GM12878 (cell line): ENCODE results near the gene HAND1. TPM values are rescaled to one million over a fixed set of nuclear protein-coding genes. Genes with fewer than 3 reads are reported as not detected.
A peak's percentile ranks its signal among the peaks of the same experiment; 100 is the strongest.

ENCODE experiments used
- ATAC-seq: fragments of 200-7000 bp; cut with Tn5 transposase; 3 replicates; pipeline ENCODE4 v1.9.1; 2020; ENCODE audit warnings: mild to moderate bottlenecking, moderate library complexity
- BruUV-seq: library from RNA; stranded (reverse); fragments of 400-500 nt; replicated peaks from 2 replicates; lab custom pipeline; 2021; lab: Mats Ljungman, UMichigan
- CTCF ChIA-PET: fragments of 300-600 bp; sonication (Branson Sonifier 250); formaldehyde crosslinking; extraction: SDS; loops from one replicate; lab custom pipeline; 2021; ENCODE audit warnings: inconsistent platforms; lab: Yijun Ruan, JAX
- POLR2A ChIA-PET: fragments of 350-600 bp; formaldehyde crosslinking; extraction: SDS; loops from one replicate; lab custom pipeline; 2021; ENCODE audit warnings: inconsistent platforms; lab: Charles Lee
- RAD21 ChIA-PET: fragments of 300-600 bp; sonication (Branson Sonifier 250); formaldehyde crosslinking; loops from one replicate; lab custom pipeline; 2023; ENCODE audit warnings: antibody characterized with exemption; ENCODE audit not compliant: unreplicated experiment; lab: Charles Lee
- SMC1A ChIA-PET: fragments of 300-600 bp; sonication (Branson Sonifier 250); formaldehyde crosslinking; loops from one replicate; lab custom pipeline; 2023; ENCODE audit not compliant: unreplicated experiment, uncharacterized antibody; lab: Charles Lee
- DNase-seq: peaks from one replicate; pipeline ENCODE4 v3.0.0-alpha.2; 2011; ENCODE audit warnings: low read depth, low spot score
- FAIRE-seq: peaks from 3 replicates; lab custom pipeline; 2011; peaks lifted over from hg19 to GRCh38; lab: Jason Lieb, UNC
- H2AFZ ChIP-seq: 2 replicates; pipeline ENCODE4 v1.6.0; 2011; ENCODE audit warnings: low read depth, low read length, control low read depth; ENCODE audit not compliant: control insufficient read depth
- H3K27ac ChIP-seq: 2 replicates; pipeline ENCODE4 v1.5.1; 2011; ENCODE audit warnings: control low read depth; ENCODE audit not compliant: control insufficient read depth, insufficient read depth
- H3K27me3 ChIP-seq, 2 experiments: replicated peaks in 1 of 2; 2 replicates each; pipeline versions ENCODE4 v1.6.0 to v1.6.1; 2011; ENCODE audit warnings: low read length in 1 of 2; ENCODE audit not compliant: control insufficient read depth in 2 of 2, insufficient read depth in 2 of 2
- H3K36me3 ChIP-seq, 2 experiments: 2 replicates each; pipeline ENCODE4 v1.5.1; 2011; ENCODE audit warnings: low read length in 1 of 2; ENCODE audit not compliant: control insufficient read depth in 2 of 2, insufficient read depth in 2 of 2
- H3K4me1 ChIP-seq: 2 replicates; pipeline ENCODE4 v1.6.1; 2011; ENCODE audit warnings: mild to moderate bottlenecking, low read length, moderate library complexity, mixed read lengths; ENCODE audit not compliant: control insufficient read depth, insufficient read depth
- H3K4me2 ChIP-seq: 2 replicates; pipeline ENCODE4 v1.6.0; 2011; ENCODE audit warnings: control low read depth; ENCODE audit not compliant: control insufficient read depth, insufficient read depth
- H3K4me3 ChIP-seq: fragments of 200-600 bp; sonication (generic); 2 replicates; pipeline ENCODE4 v1.5.1; 2016
- H3K79me2 ChIP-seq: 2 replicates; pipeline ENCODE4 v1.6.0; 2011; ENCODE audit warnings: low read length; ENCODE audit not compliant: control insufficient read depth, insufficient read depth
- H3K9ac ChIP-seq: 2 replicates; pipeline ENCODE4 v1.8.0; 2011; ENCODE audit warnings: low read length, control low read depth, mixed read lengths; ENCODE audit not compliant: control insufficient read depth, insufficient read depth
- H3K9me3 ChIP-seq: replicated peaks from 3 replicates; pipeline ENCODE4 v1.5.1; 2011; ENCODE audit warnings: mild to moderate bottlenecking, low read length; ENCODE audit not compliant: control insufficient read depth, insufficient read depth
- H4K20me1 ChIP-seq: 2 replicates; pipeline ENCODE4 v1.6.0; 2011; ENCODE audit not compliant: control insufficient read depth, insufficient read depth
- BCL3 ChIP-seq: IDR thresholded peaks from 2 replicates; pipeline ENCODE4 v1.6.1; 2011; ENCODE audit warnings: borderline replicate concordance, low read depth, mild to moderate bottlenecking, moderate library complexity, low read length; ENCODE audit not compliant: insufficient read depth, poor library complexity, severe bottlenecking
- CBX5 ChIP-seq: sonication (generic); IDR thresholded peaks from 2 replicates; pipeline ENCODE4 v1.6.1; 2016; ENCODE audit warnings: low read depth, moderate library complexity, mild to moderate bottlenecking, inconsistent platforms
- E2F4 ChIP-seq: IDR thresholded peaks from 2 replicates; pipeline ENCODE4 v1.6.1; 2012; ENCODE audit warnings: low read depth, low read length, improper control_type of control experiment
- EP300 ChIP-seq, 2 experiments: fragments of 150-350 bp in 1 of 2; IDR thresholded peaks; 2 replicates each; pipeline ENCODE4 v1.6.1; 2011 to 2012; ENCODE audit warnings: low read depth in 2 of 2, low read length in 2 of 2, borderline replicate concordance in 1 of 2, improper control_type of control experiment in 1 of 2, inconsistent platforms in 1 of 2; ENCODE audit not compliant: control insufficient read depth in 1 of 2
- FOS ChIP-seq: IDR thresholded peaks from 3 replicates; pipeline ENCODE4 v1.6.1; 2011; ENCODE audit warnings: borderline replicate concordance; ENCODE audit not compliant: insufficient read length; ENCODE audit errors: extremely low read depth
- HDGF ChIP-seq: fragments of 450-650 bp; IDR thresholded peaks from 2 replicates; pipeline ENCODE4 v1.6.1; 2016; ENCODE audit warnings: antibody characterized with exemption
- IKZF2 ChIP-seq, 2 experiments: fragments of 450-650 bp; IDR thresholded peaks; 2 replicates each; pipeline ENCODE4 v1.6.1; 2017; ENCODE audit warnings: mild to moderate bottlenecking in 2 of 2, moderate library complexity in 2 of 2
- MAX ChIP-seq: IDR thresholded peaks from 2 replicates; pipeline ENCODE4 v1.6.1; 2012; ENCODE audit warnings: low read depth, low read length, improper control_type of control experiment
- RELA ChIP-seq: fragments of 450-650 bp; IDR thresholded peaks from 2 replicates; pipeline ENCODE4 v1.8.0; 2014; ENCODE audit warnings: borderline replicate concordance; ENCODE audit not compliant: partially characterized antibody
- ZBTB4 ChIP-seq: fragments of 450-650 bp; formaldehyde crosslinking; IDR thresholded peaks from 2 replicates; pipeline ENCODE4 v1.4.0; 2022; ENCODE audit warnings: mild to moderate bottlenecking, moderate library complexity
- ZBTB40 ChIP-seq: fragments of 450-650 bp; IDR thresholded peaks from 2 replicates; pipeline ENCODE4 v1.6.1; 2016; ENCODE audit warnings: mild to moderate bottlenecking, moderate library complexity, borderline replicate concordance
- WGBS: methylation state at CpG from one replicate; pipeline ENCODE4 v1.1.6; 2016; ENCODE audit warnings: low lambda C conversion rate; ENCODE audit not compliant: insufficient replicate concordance, insufficient coverage; ENCODE audit errors: missing lambda C conversion rate; 5-methylcytosine and 5-hydroxymethylcytosine counted together
- in situ Hi-C: fragments of 300-500 bp; cut with MboI; formaldehyde crosslinking; loops from 9 replicates; pipeline ENCODE4 v1.14.3; 2018; ENCODE audit warnings: mixed read lengths
- intact Hi-C: fragments of 100-400 bp; cut with micrococcal nuclease; formaldehyde crosslinking; loops from one replicate; pipeline ENCODE4 v1.14.2; 2022; ENCODE audit not compliant: unreplicated experiment
- polyA plus RNA-seq, 11 experiments: library from polyadenylated mRNA; depleted of rRNA in 4 of 11; unstranded in 6 of 11; stranded (reverse) in 5 of 11; fragments of >200 nt; fragmentation: Nextera tagmentation in 4 of 11; fragmentation: Illumina TruSeq in 1 of 11; extraction: Ambion mirVana in 4 of 11; extraction: Trizol in 1 of 11; gene quantifications; 1 replicate in 1 of 11; 2 replicates in 10 of 11; pipeline versions ENCODE4 v1.2.1 to v1.2.3, GENCODE V29; 2011 to 2016; ENCODE audit warnings: inconsistent platforms in 2 of 11, missing spikeins in 2 of 11, low read depth in 1 of 11
- total RNA-seq, 4 experiments: library from RNA; depleted of rRNA in 3 of 4; stranded (reverse); fragments of >200 nt in 3 of 4; fragmentation: Illumina TruSeq in 1 of 4; extraction: Trizol in 1 of 4; gene quantifications; 2 replicates each; pipeline versions ENCODE4 v1.2.1 to v1.2.3, GENCODE V29; 2013 to 2021

Gene HAND1
- total and polyA plus RNA-seq, 10 of the 15 experiments (the other 5 are each of a cell fraction or from before 2014, with no cell fraction given) = 0.06 to 0.41 (median 0.27) TPM; not detected in 4

- ChIA-PET CTCF (interaction anchor here (0.6 to 1.3 kb wide), 3 partner anchors 23 to 168 kb away, joined by 3 to 4 read pairs (median 3); no protein-coding TSS in a partner anchor), POLR2A (no interaction called here), RAD21 (no interaction called here), SMC1A (interaction anchor here (1.5 kb wide), 1 partner anchor 13 kb away, joined by 3 read pairs; no protein-coding TSS in a partner anchor)
- H3K36me3 ChIP-seq = no peaks in the 10 kb centered on the region
- H3K27me3 ChIP-seq = peaks cover 44 to 61% of the 10 kb centered on the region in 2 experiments
- no peaks in the 10 kb centered on the region for H3K79me2 ChIP-seq
- DNase-seq = no peak
- H3K4me2 ChIP-seq = peak overlapping the region; percentile 30; the same call in 1 of the 2 replicates
- peak; percentile 63 for ATAC-seq
- BruUV-seq = no TSS peak
- no peaks in the 10 kb centered on the region; the same call in none of the 3 replicates for H3K9me3 ChIP-seq
- WGBS = 43% methylated on average over 31 of the region's 31 CpGs
- intact Hi-C loops = no loop called here
- peaks cover 6% of the 10 kb centered on the region; the same call in 1 of the 2 replicates for H3K4me1 ChIP-seq
- H3K9ac ChIP-seq = no peak overlapping the region
- H4K20me1 ChIP-seq = no peaks in the 10 kb centered on the region
- FAIRE-seq = no peak
- in situ Hi-C loops = no loop called here
- H3K27ac ChIP-seq = no peak overlapping the region
- no peak overlapping the region for H2AFZ ChIP-seq
- no peak overlapping the region for H3K4me3 ChIP-seq
- TF ChIP-seq ZBTB40 (no peak), E2F4 (no peak), BCL3 (no peak), EP300 (IDR thresholded peaks at IDR 0.05; ENCODE audit: borderline replicate concordance in 1 of 2, control insufficient read depth in 1 of 2, low read depth in 2 of 2, low read length in 2 of 2) (no peak), IKZF2 (IDR thresholded peaks at IDR 0.05) (no peak), MAX (no peak), ZBTB4 (CRISPR knock-in tag) (no peak), FOS (no peak), RELA (no peak), HDGF (no peak), CBX5 (no peak)
These were observed 2.1 kb upstream of the HAND1 start for GRCh38 chr5:154479944-154480750.
